Small intestine (tissue), 7 donors: ENCODE data around the gene TENT5A. TPM values are rescaled to one million over a fixed set of nuclear protein-coding genes. Genes with fewer than 3 reads are reported as not detected.

Source experiments
- DNase-seq, 2 donors: peaks; one replicate each; pipeline versions ENCODE4 v3.0.0 to v3.0.0-alpha.2; 2013
- FAIRE-seq: peaks from 2 replicates; lab custom pipeline; 2012; peaks lifted over from hg19 to GRCh38; lab: Jason Lieb, UNC
- H3K27ac ChIP-seq, 3 donors: one replicate each; pipeline ENCODE4 v1.5.1; 2013; ENCODE audit warnings: low read length in 2 of 3, mild to moderate bottlenecking in 2 of 3, control low read depth in 1 of 3, inconsistent platforms in 1 of 3, low read depth in 1 of 3, moderate library complexity in 1 of 3
- H3K27me3 ChIP-seq, 3 donors: one replicate each; pipeline ENCODE4 v1.6.1; 2013; ENCODE audit warnings: low read length in 3 of 3, inconsistent platforms in 1 of 3; ENCODE audit not compliant: control insufficient read depth in 3 of 3, insufficient read depth in 3 of 3
- H3K36me3 ChIP-seq, 3 donors: one replicate each; pipeline ENCODE4 v1.6.1; 2013; ENCODE audit warnings: low read length in 3 of 3, inconsistent platforms in 1 of 3, low read depth in 1 of 3, mild to moderate bottlenecking in 1 of 3, moderate library complexity in 1 of 3; ENCODE audit not compliant: control insufficient read depth in 3 of 3, insufficient read depth in 2 of 3
- H3K4me1 ChIP-seq, 3 donors: one replicate each; pipeline ENCODE4 v1.6.1; 2013; ENCODE audit warnings: low read length in 2 of 3, inconsistent platforms in 1 of 3, low read depth in 1 of 3, mild to moderate bottlenecking in 1 of 3, moderate library complexity in 1 of 3; ENCODE audit not compliant: control insufficient read depth in 3 of 3, insufficient read depth in 2 of 3
- H3K4me3 ChIP-seq, 3 donors: one replicate each; pipeline ENCODE4 v1.5.1; 2013; ENCODE audit warnings: low read length in 3 of 3, control low read depth in 1 of 3, inconsistent platforms in 1 of 3, low read depth in 1 of 3, mild to moderate bottlenecking in 1 of 3, moderate library complexity in 1 of 3
- H3K9me3 ChIP-seq, 2 donors: one replicate each; pipeline ENCODE4 v1.6.1; 2013; ENCODE audit warnings: low read depth in 1 of 2, low read length in 1 of 2; ENCODE audit not compliant: control insufficient read depth in 2 of 2, insufficient read depth in 1 of 2
- WGBS, 3 donors: extraction: QIAGEN DNeasy Blood & Tissue Kit; methylation state at CpG; one replicate each; pipeline ENCODE4 v1.1.7; 2013; 5-methylcytosine and 5-hydroxymethylcytosine counted together
- polyA plus RNA-seq, 4 donors: library from polyadenylated mRNA; stranded (reverse) in 3 of 4; unstranded in 1 of 4; fragments of 200-250 nt in 3 of 4; fragments of 120-200 nt in 1 of 4; gene quantifications; one replicate each; pipeline versions ENCODE4 v1.2.1 to v1.2.3, GENCODE V29; 2013
- donor health status: healthy with polysubstance abuse.
- donor health status: control.
- donor health status: control.
- donor health status: Bipolar disorder and iron deficiency.
- donor health status: healthy.

TENT5A gene
- polyA plus RNA-seq, 4 donors: 6.0 to 34.2 (median 19.1) TPM

GRCh38 chr6:81731814-81732213, 20.7 kb downstream of the TENT5A start:
- Histone ChIP-seq H3K9me3 (peaks cover 0 to 5% of the 10 kb centered on the region in 2 donors), H3K4me1 (no peaks in the 10 kb centered on the region), H3K27ac (no peak overlapping the region), H3K27me3 (no peaks in the 10 kb centered on the region), H3K36me3 (no peaks in the 10 kb centered on the region), H3K4me3 (no peak overlapping the region)
- DNase-seq (no peak), FAIRE-seq (no peak)
- 64 to 94% (median 87%) methylated on average over 1 of the region's 1 CpG for WGBS, 3 donors

GRCh38 chr6:81727876-81728517, 24.5 kb downstream of the TENT5A start:
- Histone ChIP-seq H3K27ac (no peak overlapping the region), H3K9me3 (no peaks in the 10 kb centered on the region)
- 77 to 87% (median 85%) methylated on average over 8 of the region's 8 CpGs for WGBS, 3 donors

GRCh38 chr6:81725127-81725526, 27.4 kb downstream of the TENT5A start:
- DNase-seq (no peak), FAIRE-seq (no peak)
- no peaks in the 10 kb centered on the region for H3K9me3 ChIP-seq
- H3K27ac ChIP-seq: no peak overlapping the region
- no peaks in the 10 kb centered on the region for H3K27me3 ChIP-seq
- 78 to 93% (median 91%) methylated on average over 2 of the region's 2 CpGs for WGBS, 3 donors
- H3K4me1 ChIP-seq: no peaks in the 10 kb centered on the region
- no peak overlapping the region for H3K4me3 ChIP-seq
- no peaks in the 10 kb centered on the region for H3K36me3 ChIP-seq

More at GRCh38 chr6:81727876-81728517, 24.5 kb downstream of the TENT5A start:
- Histone ChIP-seq H3K27me3 (no peaks in the 10 kb centered on the region), H3K4me1 (no peaks in the 10 kb centered on the region), H3K36me3 (no peaks in the 10 kb centered on the region), H3K4me3 (no peak overlapping the region)
- FAIRE-seq (no peak), DNase-seq (no peak)

GRCh38 chr6:81722506-81723223, 29.8 kb downstream of the TENT5A start:
- DNase-seq (no peak), FAIRE-seq (no peak)
- 52 to 82% (median 76%) methylated on average over 1 of the region's 1 CpG for WGBS, 3 donors
- no peaks in the 10 kb centered on the region for H3K36me3 ChIP-seq
- no peaks in the 10 kb centered on the region for H3K9me3 ChIP-seq
- no peak overlapping the region for H3K4me3 ChIP-seq
- no peaks in the 10 kb centered on the region for H3K27me3 ChIP-seq
- no peaks in the 10 kb centered on the region for H3K4me1 ChIP-seq
- H3K27ac ChIP-seq: no peak overlapping the region

GRCh38 chr6:81720427-81720826, 32.1 kb downstream of the TENT5A start:
- WGBS, 3 donors: 68 to 89% (median 82%) methylated on average over 1 of the region's 1 CpG
- no peak for FAIRE-seq

GRCh38 chr6:81718126-81718525, 34.4 kb downstream of the TENT5A start:
- H3K9me3 ChIP-seq: no peaks in the 10 kb centered on the region
- no peaks in the 10 kb centered on the region for H3K4me1 ChIP-seq
- no peak for DNase-seq
- 75 to 89% (median 88%) methylated on average over 1 of the region's 1 CpG for WGBS, 3 donors
- no peaks in the 10 kb centered on the region for H3K27me3 ChIP-seq
- H3K4me3 ChIP-seq: no peak overlapping the region
- no peak for FAIRE-seq
- no peak overlapping the region for H3K27ac ChIP-seq
- H3K36me3 ChIP-seq: no peaks in the 10 kb centered on the region

More at GRCh38 chr6:81720427-81720826, 32.1 kb downstream of the TENT5A start:
- H3K27me3 ChIP-seq: no peaks in the 10 kb centered on the region
- no peaks in the 10 kb centered on the region for H3K36me3 ChIP-seq
- H3K4me3 ChIP-seq: no peak overlapping the region
- no peak for DNase-seq
- no peak overlapping the region for H3K27ac ChIP-seq
- no peaks in the 10 kb centered on the region for H3K4me1 ChIP-seq
- H3K9me3 ChIP-seq: no peaks in the 10 kb centered on the region

GRCh38 chr6:81714684-81715083, 37.8 kb downstream of the TENT5A start:
- WGBS, 3 donors: 61 to 81% (median 63%) methylated on average over 3 of the region's 3 CpGs
- Histone ChIP-seq H3K4me1 (no peaks in the 10 kb centered on the region), H3K9me3 (no peaks in the 10 kb centered on the region), H3K4me3 (no peak overlapping the region), H3K36me3 (no peaks in the 10 kb centered on the region), H3K27me3 (no peaks in the 10 kb centered on the region), H3K27ac (no peak overlapping the region)
- no peak for DNase-seq
- no peak for FAIRE-seq

GRCh38 chr6:81713205-81713604, 39.3 kb downstream of the TENT5A start:
- no peaks in the 10 kb centered on the region for H3K9me3 ChIP-seq
- H3K27ac ChIP-seq: no peak overlapping the region
- no peaks in the 10 kb centered on the region for H3K4me1 ChIP-seq
- WGBS, 3 donors: 67 to 88% (median 78%) methylated on average over 1 of the region's 1 CpG
- no peak for FAIRE-seq
- no peaks in the 10 kb centered on the region for H3K27me3 ChIP-seq
- H3K4me3 ChIP-seq: no peak overlapping the region
- no peak for DNase-seq
- no peaks in the 10 kb centered on the region for H3K36me3 ChIP-seq
